Stomach (tissue), 4 donors: ENCODE data around the gene KLHDC8A.

Experiments
- EP300 ChIP-seq: sonication (generic); formaldehyde crosslinking; IDR thresholded peaks from one replicate; pipeline ENCODE4 v1.6.1; 2017; ENCODE audit warnings: antibody characterized with exemption
- POLR2A ChIP-seq, 4 donors: fragments of 450-650 bp; IDR thresholded peaks; one replicate each; pipeline ENCODE4 v1.6.1; 2016; ENCODE audit warnings: antibody characterized with exemption in 4 of 4, control low read depth in 2 of 4, mild to moderate bottlenecking in 1 of 4, moderate library complexity in 1 of 4
- POLR2AphosphoS5 ChIP-seq, 3 donors: sonication (generic); formaldehyde crosslinking; IDR thresholded peaks; one replicate each; pipeline ENCODE4 v1.6.1; 2016; ENCODE audit warnings: antibody characterized with exemption in 3 of 3
- TF ChIP-seq, protein P1 (sequence below), 7 experiments: fragments of 450-650 bp in 4 of 7; fragments of 200-600 bp in 3 of 7; sonication (generic) in 3 of 7; IDR thresholded peaks; one replicate each; pipeline ENCODE4 v1.5.1; 2016 to 2019; ENCODE audit warnings: antibody characterized with exemption in 7 of 7, control low read depth in 2 of 7, mild to moderate bottlenecking in 1 of 7

DNA sequence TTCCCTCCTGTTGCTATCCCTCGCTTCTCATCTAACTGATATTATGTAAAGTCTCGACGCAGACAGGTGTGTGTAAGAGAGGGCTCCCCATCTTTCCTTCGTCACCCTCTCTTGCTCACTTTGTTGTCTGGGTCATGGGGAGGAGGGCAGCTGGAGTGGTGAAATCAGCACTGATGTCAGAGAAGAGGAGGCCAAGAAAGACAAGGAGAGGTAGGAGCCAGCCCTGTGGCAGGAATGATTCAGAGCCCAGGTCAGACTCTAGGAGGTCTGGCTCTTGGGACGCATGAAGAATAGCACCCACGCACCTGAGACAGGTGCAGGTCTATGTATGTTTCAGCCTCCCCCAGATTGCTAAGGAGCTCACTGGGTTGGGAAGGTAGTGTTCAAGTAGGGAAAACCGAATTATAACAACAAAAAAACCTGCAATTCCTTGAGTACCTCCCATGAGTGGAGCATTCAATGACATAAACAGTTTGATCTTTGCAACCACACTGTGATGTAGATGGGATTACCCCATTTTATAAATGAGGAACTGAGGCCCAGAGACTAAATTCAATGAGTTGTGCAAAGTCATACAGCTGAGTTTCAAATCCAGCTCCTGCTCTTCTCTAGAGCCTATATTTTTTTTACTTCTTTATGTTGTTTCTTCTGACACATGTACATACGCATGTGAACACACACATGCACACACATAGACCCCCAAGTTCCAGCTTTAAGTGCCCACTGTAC is 45.6 kb downstream of the KLHDC8A start:
- TF ChIP-seq EP300 (no peak), POLR2AphosphoS5 (IDR thresholded peaks at IDR 0.05) (no peak), POLR2A (IDR thresholded peaks at IDR 0.05) (no peak)
- TF ChIP-seq, protein P1, sequence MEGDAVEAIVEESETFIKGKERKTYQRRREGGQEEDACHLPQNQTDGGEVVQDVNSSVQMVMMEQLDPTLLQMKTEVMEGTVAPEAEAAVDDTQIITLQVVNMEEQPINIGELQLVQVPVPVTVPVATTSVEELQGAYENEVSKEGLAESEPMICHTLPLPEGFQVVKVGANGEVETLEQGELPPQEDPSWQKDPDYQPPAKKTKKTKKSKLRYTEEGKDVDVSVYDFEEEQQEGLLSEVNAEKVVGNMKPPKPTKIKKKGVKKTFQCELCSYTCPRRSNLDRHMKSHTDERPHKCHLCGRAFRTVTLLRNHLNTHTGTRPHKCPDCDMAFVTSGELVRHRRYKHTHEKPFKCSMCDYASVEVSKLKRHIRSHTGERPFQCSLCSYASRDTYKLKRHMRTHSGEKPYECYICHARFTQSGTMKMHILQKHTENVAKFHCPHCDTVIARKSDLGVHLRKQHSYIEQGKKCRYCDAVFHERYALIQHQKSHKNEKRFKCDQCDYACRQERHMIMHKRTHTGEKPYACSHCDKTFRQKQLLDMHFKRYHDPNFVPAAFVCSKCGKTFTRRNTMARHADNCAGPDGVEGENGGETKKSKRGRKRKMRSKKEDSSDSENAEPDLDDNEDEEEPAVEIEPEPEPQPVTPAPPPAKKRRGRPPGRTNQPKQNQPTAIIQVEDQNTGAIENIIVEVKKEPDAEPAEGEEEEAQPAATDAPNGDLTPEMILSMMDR (IDR thresholded peaks at IDR 0.05), result no peak
